ENCODE data around the gene AFF3.

Gene AFF3

GRCh38 chr2:99573634-99574251 is 568.6 kb downstream of the AFF3 start:
- in situ Hi-C loops (cut with HindIII; ENCODE audit: low sequenced_read_pairs) = no loop called here

- in situ Hi-C loops (cut with HindIII; ENCODE audit: low sequenced_read_pairs) = no loop called here
Measured at GRCh38 chr2:99572373-99573164, 569.8 kb downstream of the AFF3 start.

- in situ Hi-C loops (cut with HindIII; ENCODE audit: low sequenced_read_pairs) = no loop called here
Measured at GRCh38 chr2:99571954-99572353, 570.4 kb downstream of the AFF3 start.

DNA sequence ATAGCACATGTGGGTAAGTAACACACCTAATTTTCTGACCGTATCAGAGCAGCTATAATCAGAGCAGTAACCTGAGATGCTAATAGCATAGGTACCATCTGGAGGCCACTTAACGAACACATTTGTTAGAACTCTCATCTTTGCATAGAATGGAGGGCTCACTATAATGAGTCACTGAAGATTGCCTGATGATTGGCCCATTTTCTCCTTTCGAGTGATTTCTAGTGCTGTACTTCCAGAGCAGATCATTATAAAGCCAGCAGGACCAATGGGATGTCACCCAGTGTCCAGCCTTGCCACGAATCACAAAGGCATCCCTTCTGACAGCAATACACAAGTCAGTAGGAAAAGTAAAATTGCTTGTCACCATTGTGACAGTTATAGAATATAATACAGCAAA is 570.9 kb downstream of the AFF3 start:
- in situ Hi-C loops (cut with HindIII; ENCODE audit: low sequenced_read_pairs) = no loop called here

DNA sequence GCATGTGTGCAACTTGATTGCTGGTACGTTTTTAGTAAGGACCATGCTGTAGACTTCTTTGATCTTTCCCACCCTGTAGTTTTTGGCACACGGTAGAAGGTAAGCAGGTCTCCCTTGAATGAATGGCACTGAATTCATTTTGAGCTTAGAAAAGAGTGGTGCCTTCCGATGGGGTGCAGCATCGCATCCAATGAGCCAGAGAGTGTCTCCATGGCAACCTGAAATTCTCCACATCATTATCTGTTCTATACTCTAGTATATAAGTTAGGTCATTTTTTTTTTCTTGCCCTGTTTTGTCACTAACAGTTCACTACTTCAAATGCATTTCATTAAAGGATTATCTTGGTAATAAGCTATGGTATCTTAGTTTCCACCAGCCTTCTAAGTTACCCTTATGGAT is 571.4 kb downstream of the AFF3 start:
- in situ Hi-C loops (cut with HindIII; ENCODE audit: low sequenced_read_pairs) = no loop called here

DNA sequence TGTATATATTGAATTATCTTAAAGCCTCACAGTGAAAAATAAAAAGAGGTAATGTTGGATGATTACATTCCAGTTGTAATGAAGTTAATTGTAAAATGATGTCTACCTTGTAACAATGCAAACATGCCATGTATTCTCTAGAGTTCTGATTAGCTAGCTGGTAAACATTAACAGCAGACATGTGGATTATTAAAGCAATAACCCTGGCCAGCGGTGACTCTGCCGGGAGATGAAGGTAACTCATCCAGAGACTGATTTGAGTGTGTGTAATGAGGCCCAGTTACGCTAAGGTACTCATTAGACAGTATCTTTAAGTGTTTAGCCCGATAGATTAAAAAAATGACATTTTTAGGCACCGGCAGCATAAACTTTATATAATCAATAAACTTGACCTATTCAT is 573.0 kb downstream of the AFF3 start:
- in situ Hi-C loops (cut with HindIII; ENCODE audit: low sequenced_read_pairs) = no loop called here

- in situ Hi-C loops (cut with HindIII; ENCODE audit: low sequenced_read_pairs) = no loop called here
Measured at GRCh38 chr2:99565227-99565626, 577.2 kb downstream of the AFF3 start.

GRCh38 chr2:99562516-99562915 is 579.9 kb downstream of the AFF3 start:
- in situ Hi-C loops (cut with HindIII; ENCODE audit: low sequenced_read_pairs) = no loop called here

DNA sequence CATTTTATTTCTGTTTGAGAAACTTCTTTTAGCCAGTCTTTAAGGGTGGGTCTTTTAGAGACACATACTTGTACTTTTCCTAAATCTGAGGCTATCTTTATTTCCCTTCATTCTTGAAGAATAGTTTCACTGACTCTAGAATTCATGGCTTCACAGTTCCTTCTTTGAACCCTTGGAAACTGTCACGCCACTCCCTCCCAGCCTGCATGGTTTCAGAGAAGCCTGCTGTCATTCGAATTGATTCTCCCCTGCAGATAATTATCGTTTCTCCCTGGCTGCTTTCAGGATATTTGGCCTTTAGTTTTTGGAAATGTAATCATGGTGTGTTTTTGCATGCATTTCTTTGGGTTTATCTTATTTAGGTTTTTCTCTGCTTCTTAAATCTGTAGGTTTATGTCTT is 580.6 kb downstream of the AFF3 start:
- in situ Hi-C loops (cut with HindIII; ENCODE audit: low sequenced_read_pairs) = no loop called here

DNA sequence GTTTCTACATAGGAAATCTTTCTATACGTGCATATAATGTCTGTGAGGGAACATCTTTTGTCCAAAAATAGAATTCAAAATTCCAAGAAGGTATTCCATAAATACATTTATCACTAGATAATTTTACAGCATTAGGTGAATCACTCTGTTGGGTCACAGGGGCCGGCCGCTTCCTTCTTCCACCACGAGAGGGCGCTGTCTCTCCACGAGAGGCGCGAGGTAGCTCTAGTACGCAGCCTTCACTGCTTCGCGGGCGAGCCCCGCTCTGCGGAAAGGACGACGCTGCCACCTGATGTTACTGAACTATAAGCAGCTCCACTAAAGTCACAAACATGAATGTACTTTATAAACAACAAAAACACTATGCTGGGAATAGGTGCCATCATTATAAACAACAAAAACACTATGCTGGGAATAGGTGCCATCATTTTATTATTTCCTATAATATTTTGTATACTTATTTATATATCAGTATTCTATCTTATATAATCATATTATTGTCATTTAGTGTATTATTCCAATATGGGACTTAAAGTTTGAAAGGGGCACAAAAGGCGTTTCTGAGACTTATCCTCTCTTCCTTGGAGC is 583.2 kb downstream of the AFF3 start:
- in situ Hi-C loops (cut with HindIII; ENCODE audit: low sequenced_read_pairs) = no loop called here

- in situ Hi-C loops (cut with HindIII; ENCODE audit: low sequenced_read_pairs) = no loop called here
Measured at GRCh38 chr2:99555404-99555803, 587.0 kb downstream of the AFF3 start.

DNA sequence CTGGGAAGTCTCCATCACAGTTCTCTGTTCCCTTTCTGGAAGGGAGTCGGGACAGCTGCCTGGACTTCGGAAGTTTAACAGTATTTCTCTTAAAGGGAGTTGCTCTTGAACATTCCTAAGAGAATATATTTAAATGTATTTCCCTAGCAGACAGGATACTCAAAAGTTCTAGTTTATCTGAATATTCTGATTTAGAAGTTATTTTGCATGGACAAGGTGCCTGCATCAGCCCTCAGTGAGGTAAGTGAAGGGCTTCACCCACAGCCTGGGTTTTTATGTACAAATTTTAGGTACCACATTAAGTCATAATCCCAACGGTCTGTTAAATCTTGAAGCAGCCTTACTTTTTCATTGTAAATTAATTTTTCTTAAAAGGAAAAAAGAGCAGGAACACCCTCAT is 587.5 kb downstream of the AFF3 start:
- in situ Hi-C loops (cut with HindIII; ENCODE audit: low sequenced_read_pairs) = no loop called here

DNA sequence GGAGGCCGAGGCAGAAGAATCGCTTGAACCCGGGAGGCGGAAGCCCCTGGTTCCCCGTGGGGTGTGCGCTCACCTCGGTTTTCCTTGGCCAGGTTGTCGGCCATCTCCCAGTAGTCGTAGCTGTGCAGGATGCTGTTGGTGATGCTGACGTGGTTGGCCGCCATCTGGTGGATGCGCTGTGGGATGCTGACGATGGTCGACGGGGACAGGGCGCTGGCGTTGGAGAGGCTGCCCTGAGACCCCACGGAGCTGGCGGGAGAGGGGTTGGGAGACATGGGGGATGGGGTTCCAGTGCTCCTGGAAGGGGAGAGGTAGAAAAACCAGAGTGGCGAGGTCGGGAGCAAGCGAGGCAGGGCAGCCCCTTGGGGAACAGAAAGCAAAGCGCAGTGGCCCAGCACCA is 588.2 kb downstream of the AFF3 start:
- in situ Hi-C loops (cut with HindIII; ENCODE audit: low sequenced_read_pairs) = no loop called here

DNA sequence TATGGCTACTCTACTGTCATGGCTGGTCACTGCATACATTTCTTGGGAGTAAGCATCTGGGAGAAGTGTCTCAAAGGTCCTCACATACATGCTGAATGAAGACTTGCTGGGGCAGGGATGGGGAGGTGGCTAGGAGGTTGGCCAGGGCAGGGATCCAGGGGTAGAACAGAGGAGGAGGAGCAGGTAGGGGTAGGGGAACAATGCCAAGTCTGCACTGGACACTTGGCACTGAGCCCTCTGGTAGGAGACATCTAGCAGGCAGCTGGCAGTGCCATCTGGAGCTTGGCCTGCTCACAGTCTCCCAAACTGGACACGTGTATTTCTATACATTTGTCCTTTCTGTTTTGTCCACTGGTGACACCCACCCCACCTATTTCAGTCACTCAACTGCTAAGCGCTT is 589.9 kb downstream of the AFF3 start:
- in situ Hi-C loops (cut with HindIII; ENCODE audit: low sequenced_read_pairs) = no loop called here

- in situ Hi-C loops (cut with HindIII; ENCODE audit: low sequenced_read_pairs) = no loop called here
Measured at GRCh38 chr2:99550368-99550767, 592.0 kb downstream of the AFF3 start.

- in situ Hi-C loops (cut with HindIII; ENCODE audit: low sequenced_read_pairs) = no loop called here
Measured at GRCh38 chr2:99545604-99546003, 596.8 kb downstream of the AFF3 start.

GRCh38 chr2:99545066-99545465 is 597.3 kb downstream of the AFF3 start:
- in situ Hi-C loops (cut with HindIII; ENCODE audit: low sequenced_read_pairs) = no loop called here

DNA sequence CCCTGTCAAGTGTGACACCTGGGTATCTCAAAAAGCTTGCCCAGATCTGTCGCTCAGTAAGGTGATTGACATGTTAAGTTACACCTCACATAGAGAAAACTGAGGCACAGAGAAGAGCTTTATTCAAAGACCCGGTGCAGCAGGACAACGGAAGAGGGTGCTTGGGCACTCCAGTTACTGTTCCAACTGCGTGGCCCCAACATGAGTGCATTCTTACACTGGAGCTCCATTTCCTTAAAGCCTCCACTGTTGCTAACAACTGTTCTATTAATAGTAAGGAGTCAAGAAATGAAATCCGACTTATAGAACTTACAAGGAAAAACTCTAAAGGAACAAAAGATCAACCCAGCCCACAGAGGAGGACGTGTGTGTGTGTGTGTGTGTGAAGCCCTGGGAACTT is 597.8 kb downstream of the AFF3 start:
- in situ Hi-C loops (cut with HindIII; ENCODE audit: low sequenced_read_pairs) = no loop called here

DNA sequence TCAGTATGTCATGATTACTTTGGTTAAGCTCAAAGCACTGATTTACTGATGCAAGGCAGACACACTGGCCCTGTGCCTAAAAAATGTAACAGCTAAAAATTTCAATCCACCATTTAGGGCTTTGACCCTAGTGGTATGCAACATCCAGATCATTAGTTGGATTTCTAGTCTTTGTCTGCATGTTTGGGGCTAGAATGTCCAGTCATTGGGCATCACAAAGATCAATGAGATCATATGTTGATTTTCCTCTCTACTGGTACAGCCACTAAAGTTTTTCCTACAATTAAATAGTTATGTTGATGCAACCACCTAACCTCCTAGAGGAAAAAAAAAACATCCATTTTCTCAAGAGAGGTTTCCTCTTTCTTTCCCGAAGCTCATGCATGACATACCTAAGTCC is 599.1 kb downstream of the AFF3 start:
- in situ Hi-C loops (cut with HindIII; ENCODE audit: low sequenced_read_pairs) = no loop called here

GRCh38 chr2:99537910-99538485 is 604.4 kb downstream of the AFF3 start:
- in situ Hi-C loops (cut with HindIII; ENCODE audit: low sequenced_read_pairs) = no loop called here

DNA sequence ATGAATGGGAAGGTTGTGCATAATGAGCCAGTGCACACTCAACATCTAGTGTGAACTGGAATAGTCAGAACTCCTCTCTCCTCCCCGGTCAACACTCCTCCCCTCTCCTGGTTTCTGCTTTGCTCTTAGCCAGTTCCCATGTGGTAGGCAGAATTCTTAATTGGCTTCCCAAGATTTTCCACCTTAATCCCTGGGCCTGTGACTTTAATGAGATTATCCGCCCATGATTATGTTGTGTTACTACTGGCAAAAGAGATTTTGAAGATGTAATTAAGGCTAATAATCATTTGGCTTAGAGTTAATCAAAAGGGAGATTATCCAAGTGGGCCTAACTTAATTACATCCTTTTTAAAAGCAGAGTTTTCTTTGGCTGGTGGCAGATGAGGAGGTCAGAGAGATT is 618.3 kb downstream of the AFF3 start:
- in situ Hi-C loops (cut with HindIII; ENCODE audit: low sequenced_read_pairs) = no loop called here

DNA sequence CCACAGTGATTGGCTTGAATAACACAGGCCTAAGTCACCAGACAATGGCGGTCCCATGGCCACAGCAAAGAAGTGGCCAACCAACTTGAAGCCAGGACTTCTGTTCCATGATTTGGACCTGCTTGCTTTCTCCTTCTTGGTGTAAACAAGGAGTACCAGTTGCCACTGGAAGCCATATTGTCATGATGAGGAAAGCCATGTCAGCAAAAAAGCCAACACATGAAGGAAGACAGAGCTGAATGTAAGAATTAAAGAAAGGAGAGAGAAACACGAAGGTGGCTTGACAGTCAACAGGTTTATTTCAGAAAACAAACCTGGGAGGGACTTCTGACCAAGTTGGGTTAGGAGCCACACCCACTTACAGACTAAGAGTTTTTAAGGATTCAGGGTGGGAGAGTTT is 620.2 kb downstream of the AFF3 start:
- in situ Hi-C loops (cut with HindIII; ENCODE audit: low sequenced_read_pairs) = no loop called here
